GM18858 (cell line): ENCODE results near the gene COL19A1.
"Not testable (repeated sequence)": the region's sequence is repeated elsewhere in the genome, so short reads cannot be mapped to it uniquely, and the experiment has no call there.

ENCODE experiments used
- ATAC-seq: cut with Tn5 transposase; IDR thresholded peaks from one replicate; pipeline ENCODE4 v1.9.1; 2021; ENCODE audit not compliant: unreplicated experiment

Gene COL19A1

GRCh38 chr6:69866351-69866769 lies at the start of gene COL19A1:
COL19A1 (plus strand) TSS chr6:69866556; CDS start chr6:69879568, 13,012 bp downstream.
- ATAC-seq: peak; percentile 37

- peak; percentile 24 for ATAC-seq
These were observed 49.8 kb upstream of the COL19A1 start for GRCh38 chr6:69816569-69816968.

- no peak for ATAC-seq
These were observed 49.0 kb upstream of the COL19A1 start for GRCh38 chr6:69817358-69817757.

- ATAC-seq: no peak
These were observed 48.0 kb upstream of the COL19A1 start for GRCh38 chr6:69818223-69818930.

- ATAC-seq: no peak
These were observed 47.2 kb upstream of the COL19A1 start for GRCh38 chr6:69819138-69819537.

GRCh38 chr6:69820018-69820417 lies 46.3 kb upstream of the COL19A1 start:
- no peak for ATAC-seq

GRCh38 chr6:69820438-69820837 lies 45.9 kb upstream of the COL19A1 start:
- no peak for ATAC-seq

GRCh38 chr6:69824355-69824754 lies 42.0 kb upstream of the COL19A1 start:
- ATAC-seq: not testable (repeated sequence)

GRCh38 chr6:69825904-69826303 lies 40.5 kb upstream of the COL19A1 start:
- ATAC-seq: no peak

GRCh38 chr6:69827276-69827893 lies 39.0 kb upstream of the COL19A1 start:
- no peak for ATAC-seq

GRCh38 chr6:69832558-69832957 lies 33.8 kb upstream of the COL19A1 start:
- ATAC-seq: no peak

- ATAC-seq: peak; percentile 76
These were observed 30.8 kb upstream of the COL19A1 start for GRCh38 chr6:69835414-69836179.

- no peak for ATAC-seq
These were observed 24.5 kb upstream of the COL19A1 start for GRCh38 chr6:69841862-69842261.

- ATAC-seq: no peak
These were observed 23.2 kb upstream of the COL19A1 start for GRCh38 chr6:69843189-69843588.

- ATAC-seq: no peak
These were observed 20.0 kb upstream of the COL19A1 start for GRCh38 chr6:69846312-69846711.

GRCh38 chr6:69846770-69847491 lies 19.4 kb upstream of the COL19A1 start:
- no peak for ATAC-seq

GRCh38 chr6:69847492-69847788 lies 18.9 kb upstream of the COL19A1 start:
- no peak for ATAC-seq

GRCh38 chr6:69848552-69848951 lies 17.8 kb upstream of the COL19A1 start:
- no peak for ATAC-seq

- ATAC-seq: no peak
These were observed 13.7 kb upstream of the COL19A1 start for GRCh38 chr6:69852706-69853105.

- ATAC-seq: no peak
These were observed 4.4 kb upstream of the COL19A1 start for GRCh38 chr6:69861986-69862385.

- no peak for ATAC-seq
These were observed 2.6 kb upstream of the COL19A1 start for GRCh38 chr6:69863766-69864165.
